ENCODE results near the gene CENPN. TPM values are rescaled to one million over a fixed set of nuclear protein-coding genes. Genes with fewer than 3 reads are reported as not detected.
A peak's percentile ranks its signal among the peaks of the same experiment; 100 is the strongest.

Gene CENPN
- total and polyA plus RNA-seq, 2 of the 8 experiments (the other 6 are each of a cell fraction or from before 2014, with no cell fraction given) = 32.8 to 67.0 TPM

- Histone ChIP-seq H3K23me2 (ENCODE audit: low read depth, low read length) (no peaks in the 10 kb centered on the region), H3K79me1 (ENCODE audit: low read depth, low read length) (no peaks in the 10 kb centered on the region), H2BK120ac (replicated peaks; ENCODE audit: low read depth, low read length) (no peak overlapping the region), H3K27me3 (replicated peaks in 1 of 4; ENCODE audit: control insufficient read depth in 3 of 4, extremely low read depth in 1 of 4, insufficient read depth in 3 of 4, low read length in 3 of 4) (no peaks in the 10 kb centered on the region), H2BK12ac (ENCODE audit: low read depth, low read length) (peak overlapping the region; percentile 39; the same call in 1 of the 2 replicates), H3K36me3 (ENCODE audit: control insufficient read depth in 2 of 4, insufficient read depth in 4 of 4, low read length in 3 of 4) (no peaks in the 10 kb centered on the region), H4K8ac (ENCODE audit: extremely low read depth, insufficient read depth, low read length) (no peak overlapping the region; the same call in 1 of the 2 replicates), H4K20me1 (replicated peaks in 1 of 2; ENCODE audit: control insufficient read depth in 1 of 2, insufficient read depth in 2 of 2, low read length in 2 of 2) (no peaks in the 10 kb centered on the region), H2AK5ac (ENCODE audit: low read depth, low read length) (no peak overlapping the region), H3K27ac (ENCODE audit: low read depth, low read length) (no peak overlapping the region), H3K4ac (replicated peaks; ENCODE audit: insufficient read length, low read depth, low read length) (no peak overlapping the region), H2BK20ac (ENCODE audit: low read length) (no peak overlapping the region), H2BK15ac (ENCODE audit: low read length) (no peak overlapping the region), H4K5ac (ENCODE audit: insufficient read length, low read depth, low read length) (no peak overlapping the region), H2AFZ (ENCODE audit: low read length) (no peak overlapping the region; the same call in 1 of the 2 replicates), H3K9ac (replicated peaks in 1 of 4; ENCODE audit: extremely low read depth in 1 of 4, low read depth in 3 of 4, low read length in 3 of 4) (no peak overlapping the region), H3K4me3 (ENCODE audit: extremely low read depth in 1 of 4, insufficient read depth in 2 of 4, low read depth in 3 of 4, low read length in 4 of 4) (no peak overlapping the region), H2BK5ac (ENCODE audit: low read depth, low read length) (no peak overlapping the region), H3K18ac (ENCODE audit: extremely low read depth, low read length) (no peak overlapping the region), H4K91ac (replicated peaks; ENCODE audit: insufficient read length, low read length) (no peak overlapping the region), H3K4me2 (ENCODE audit: insufficient read depth in 1 of 2, low read depth in 2 of 2, low read length in 2 of 2) (peak overlapping the region in 1 of 2 experiments; percentile 28; a peak in 1 of 4 replicates), H3K4me1 (replicated peaks in 1 of 4; ENCODE audit: control insufficient read depth in 3 of 4, insufficient read depth in 4 of 4, low read length in 3 of 4) (peaks cover 2 to 14% (median 5%) of the 10 kb centered on the region in 4 experiments; a peak in 5 of 7 replicates), H3K9me3 (ENCODE audit: insufficient read depth in 2 of 2, low read depth in 1 of 2, low read length in 1 of 2) (no peaks in the 10 kb centered on the region), H3K14ac (ENCODE audit: insufficient read length) (no peak overlapping the region), H3K79me2 (ENCODE audit: control insufficient read depth in 1 of 2, insufficient read depth in 2 of 2, low read length in 2 of 2) (no peaks in the 10 kb centered on the region), H3K23ac (ENCODE audit: insufficient read length) (no peak overlapping the region), H3K56ac (replicated peaks; ENCODE audit: insufficient read length, low read depth, low read length) (no peak overlapping the region)
- WGBS, 2 experiments (ENCODE audit: extremely low coverage in 1 of 2, insufficient coverage in 1 of 2, insufficient read length in 1 of 2, insufficient replicate concordance in 2 of 2, low coverage in 1 of 2, low lambda C conversion rate in 2 of 2, missing lambda C conversion rate in 1 of 2) = 86% methylated on average over 10 of the region's 10 CpGs; no CpG with 5 or more reads in 1 of the 2 experiments
- CTCF ChIA-PET (ENCODE audit: partially characterized antibody) = interaction anchor here (0.6 to 1.1 kb wide), 3 partner anchors 10 to 765 kb away, joined by 3 to 5 read pairs (median 3); no protein-coding TSS in a partner anchor
- no peak for DNase-seq (ENCODE audit: low read depth in 1 of 2, low spot score in 2 of 2)
- FAIRE-seq = no peak
- TF ChIP-seq KDM1A (IDR thresholded peaks at IDR 0.05; ENCODE audit: borderline replicate concordance, low read length) (no peak), CBX5 (IDR thresholded peaks at IDR 0.05; ENCODE audit: low read depth, low read length) (no peak), SP2 (IDR thresholded peaks at IDR 0.05; ENCODE audit: low read length) (no peak), SAP30 (IDR thresholded peaks at IDR 0.05; ENCODE audit: insufficient read depth, insufficient replicate concordance, low read length) (no peak), ATF3 (IDR thresholded peaks at IDR 0.05; ENCODE audit: insufficient read depth, low read depth, low read length) (no peak), GTF2F1 (IDR thresholded peaks at IDR 0.05; ENCODE audit: borderline replicate concordance, low read depth, low read length) (no peak), KDM4A (IDR thresholded peaks at IDR 0.05; ENCODE audit: low read depth, low read length, severe bottlenecking) (no peak), BCL11A (IDR thresholded peaks at IDR 0.05; ENCODE audit: low read depth in 2 of 2, low read length in 2 of 2) (no peak), EP300 (IDR thresholded peaks at IDR 0.05; ENCODE audit: borderline replicate concordance in 1 of 2, low read depth in 2 of 2, low read length in 2 of 2) (no peak), TEAD4 (IDR thresholded peaks at IDR 0.05; ENCODE audit: low read depth, low read length) (no peak), NANOG (IDR thresholded peaks at IDR 0.05; ENCODE audit: insufficient read depth, low read depth, low read length, poor library complexity, severe bottlenecking) (no peak), SP1 (IDR thresholded peaks at IDR 0.05; ENCODE audit: low read depth, low read length) (no peak), RFX5 (IDR thresholded peaks at IDR 0.05; ENCODE audit: borderline replicate concordance, low read depth, low read length) (no peak), KDM5A (IDR thresholded peaks at IDR 0.05; ENCODE audit: low read length) (no peak)
- POLR2A ChIA-PET (ENCODE audit: partially characterized antibody) = no interaction called here
Observed at GRCh38 chr16:81061307-81061640, 54.3 kb downstream of the CENPN start.
